ENCODE measurements around the gene GNAL.

The GNAL gene

DNA sequence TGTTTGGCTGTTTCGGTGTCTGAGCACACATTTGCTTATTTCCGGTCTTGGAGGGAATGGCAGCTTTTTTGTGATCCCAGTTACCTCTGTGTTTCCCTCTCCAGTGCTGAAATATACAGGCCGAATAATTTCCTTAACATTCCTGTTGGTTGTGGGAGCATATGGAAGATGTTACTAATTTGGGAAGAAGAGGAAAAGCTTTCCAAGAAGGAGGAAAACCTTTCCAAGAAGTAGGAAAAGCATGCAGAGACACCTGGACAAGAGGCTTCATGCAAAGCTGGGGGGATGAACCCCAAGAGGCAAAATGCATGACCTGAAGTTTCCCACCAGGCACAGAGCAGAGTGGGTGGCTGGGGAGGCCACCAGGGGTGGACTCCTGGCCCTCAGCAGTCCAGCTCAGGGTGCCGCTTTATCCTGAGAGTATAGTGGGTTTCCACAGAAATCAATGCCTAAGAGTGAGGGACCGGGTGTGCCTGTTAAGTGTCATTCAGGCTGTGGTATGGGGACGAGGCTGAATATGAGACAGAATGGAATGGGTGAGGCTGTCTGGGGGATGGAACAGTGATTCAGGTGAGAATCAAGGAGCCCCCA lies 25.5 kb upstream of the GNAL start:
- H3K4me3 ChIP-seq (ENCODE audit: low read depth, low read length): no peak overlapping the region
- TF ChIP-seq, protein P1, sequence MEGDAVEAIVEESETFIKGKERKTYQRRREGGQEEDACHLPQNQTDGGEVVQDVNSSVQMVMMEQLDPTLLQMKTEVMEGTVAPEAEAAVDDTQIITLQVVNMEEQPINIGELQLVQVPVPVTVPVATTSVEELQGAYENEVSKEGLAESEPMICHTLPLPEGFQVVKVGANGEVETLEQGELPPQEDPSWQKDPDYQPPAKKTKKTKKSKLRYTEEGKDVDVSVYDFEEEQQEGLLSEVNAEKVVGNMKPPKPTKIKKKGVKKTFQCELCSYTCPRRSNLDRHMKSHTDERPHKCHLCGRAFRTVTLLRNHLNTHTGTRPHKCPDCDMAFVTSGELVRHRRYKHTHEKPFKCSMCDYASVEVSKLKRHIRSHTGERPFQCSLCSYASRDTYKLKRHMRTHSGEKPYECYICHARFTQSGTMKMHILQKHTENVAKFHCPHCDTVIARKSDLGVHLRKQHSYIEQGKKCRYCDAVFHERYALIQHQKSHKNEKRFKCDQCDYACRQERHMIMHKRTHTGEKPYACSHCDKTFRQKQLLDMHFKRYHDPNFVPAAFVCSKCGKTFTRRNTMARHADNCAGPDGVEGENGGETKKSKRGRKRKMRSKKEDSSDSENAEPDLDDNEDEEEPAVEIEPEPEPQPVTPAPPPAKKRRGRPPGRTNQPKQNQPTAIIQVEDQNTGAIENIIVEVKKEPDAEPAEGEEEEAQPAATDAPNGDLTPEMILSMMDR (IDR thresholded peaks at IDR 0.05; ENCODE audit: borderline replicate concordance, insufficient read depth, low read depth, low read length): no peak

DNA sequence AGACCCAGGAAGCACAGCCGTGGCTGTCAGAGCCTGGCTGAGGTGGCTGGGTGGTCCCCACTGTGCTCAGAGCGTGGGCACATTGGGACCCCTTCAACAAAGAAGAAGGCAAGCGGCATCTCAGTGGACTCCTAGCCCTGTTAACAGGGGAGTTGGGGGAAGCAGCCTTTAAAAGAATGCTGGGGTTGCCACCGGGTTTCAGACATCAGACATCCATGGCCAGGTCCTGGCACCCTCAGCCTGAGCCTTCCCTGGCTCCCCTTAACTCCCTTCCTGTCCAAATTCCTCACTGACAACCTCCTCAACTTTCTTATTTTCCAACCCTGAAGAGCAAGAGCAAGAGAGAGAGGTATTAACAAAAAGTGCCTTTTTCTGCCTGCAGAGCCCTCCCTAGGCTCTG lies 24.8 kb upstream of the GNAL start:
- TF ChIP-seq, protein P1 (IDR thresholded peaks at IDR 0.05; ENCODE audit: borderline replicate concordance, insufficient read depth, low read depth, low read length): no peak
- no peak overlapping the region for H3K4me3 ChIP-seq (ENCODE audit: low read depth, low read length)

DNA sequence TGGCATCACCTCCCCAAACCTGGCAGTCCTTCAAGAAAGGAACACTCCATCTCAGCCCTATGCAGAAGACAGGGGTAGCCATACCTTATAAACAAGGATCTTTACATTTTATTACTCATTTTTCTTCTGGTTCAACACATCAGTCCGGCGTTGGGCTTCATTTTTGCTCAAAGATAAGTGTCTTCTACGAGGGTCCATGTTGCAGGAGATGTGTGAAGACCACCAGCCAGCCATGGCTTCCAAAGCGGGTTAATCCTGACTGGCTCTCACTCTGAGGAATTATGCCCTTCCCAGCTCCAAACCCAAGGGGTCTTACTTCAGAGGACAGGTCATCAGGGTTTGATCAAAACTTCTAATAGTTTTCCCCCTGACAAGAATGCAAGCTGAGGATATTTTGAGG lies 23.9 kb upstream of the GNAL start:
- TF ChIP-seq, protein P1 (IDR thresholded peaks at IDR 0.05; ENCODE audit: borderline replicate concordance, insufficient read depth, low read depth, low read length): no peak
- H3K4me3 ChIP-seq (ENCODE audit: low read depth, low read length): no peak overlapping the region

- no peak overlapping the region for H3K4me3 ChIP-seq (ENCODE audit: low read depth, low read length)
- TF ChIP-seq, protein P1 (IDR thresholded peaks at IDR 0.05; ENCODE audit: borderline replicate concordance, insufficient read depth, low read depth, low read length): no peak
Observed at GRCh38 chr18:11665587-11665986, 23.5 kb upstream of the GNAL start.

DNA sequence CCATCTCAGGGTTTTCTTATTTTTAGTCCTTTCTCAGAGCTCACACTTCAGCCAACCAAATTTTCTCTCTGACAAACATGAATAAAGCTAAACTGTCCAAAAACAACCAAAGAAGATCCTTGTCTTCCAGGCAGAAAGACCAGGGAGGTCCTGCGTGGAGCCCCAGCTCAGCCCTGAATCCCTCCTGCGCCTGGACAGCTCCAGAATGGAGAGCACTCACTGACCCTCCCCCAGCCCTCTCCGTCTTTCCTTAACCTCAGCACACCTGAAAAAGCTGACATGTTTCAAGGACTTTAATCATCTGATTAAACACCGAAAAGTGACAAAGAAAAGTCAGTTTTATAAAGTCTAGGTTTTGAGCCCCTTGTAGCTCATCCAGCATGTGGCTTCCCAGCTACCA lies 22.9 kb upstream of the GNAL start:
- TF ChIP-seq, protein P1 (IDR thresholded peaks at IDR 0.05; ENCODE audit: borderline replicate concordance, insufficient read depth, low read depth, low read length): no peak
- no peak overlapping the region for H3K4me3 ChIP-seq (ENCODE audit: low read depth, low read length)

- TF ChIP-seq, protein P1 (IDR thresholded peaks at IDR 0.05; ENCODE audit: borderline replicate concordance, insufficient read depth, low read depth, low read length): no peak
Observed at GRCh38 chr18:11666831-11667230, 22.2 kb upstream of the GNAL start.

DNA sequence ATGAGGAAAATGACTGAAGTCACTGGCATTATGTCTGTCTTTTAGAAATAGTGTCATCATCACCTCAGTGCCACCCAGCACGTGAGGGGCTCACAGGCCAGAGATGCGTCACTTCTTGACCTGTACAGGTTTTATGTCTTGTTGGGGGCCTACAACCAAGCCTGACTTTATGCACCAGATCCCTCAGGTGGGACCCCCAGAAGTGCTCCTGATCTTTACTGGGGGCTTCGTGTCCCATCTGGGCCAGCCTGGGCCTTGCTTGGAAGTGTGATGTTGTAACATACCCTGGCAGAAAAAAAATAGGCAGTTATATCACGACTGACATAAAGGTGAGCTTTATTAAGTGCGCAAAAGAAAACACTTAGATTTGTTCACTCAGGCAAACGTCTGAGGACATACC lies 21.5 kb upstream of the GNAL start:
- TF ChIP-seq, protein P1 (IDR thresholded peaks at IDR 0.05; ENCODE audit: borderline replicate concordance, insufficient read depth, low read depth, low read length): no peak
- no peak overlapping the region for H3K4me3 ChIP-seq (ENCODE audit: low read depth, low read length)

More at GRCh38 chr18:11666831-11667230, 22.2 kb upstream of the GNAL start:
- H3K4me3 ChIP-seq (ENCODE audit: low read depth, low read length): no peak overlapping the region
